Activated naive CD8-positive, alpha-beta T cell treated with anti-CD3 and anti-CD28 coated beads for 36 hours (primary cell): ENCODE results near the gene ARPC4. TPM values are rescaled to one million over a fixed set of nuclear protein-coding genes. Genes with fewer than 3 reads are reported as not detected.

ENCODE experiments used
- DNase-seq: peaks from one replicate; pipeline ENCODE4 v3.0.0; 2021
- H3K27ac Mint-ChIP-seq: one replicate; pipeline ENCODE4 v1.8.0; 2022; ENCODE audit warnings: mild to moderate bottlenecking, moderate library complexity, mixed read lengths
- H3K27me3 Mint-ChIP-seq: one replicate; pipeline ENCODE4 v1.8.0; 2022; ENCODE audit warnings: mild to moderate bottlenecking, mixed read lengths
- H3K36me3 Mint-ChIP-seq: one replicate; pipeline ENCODE4 v1.8.0; 2021; ENCODE audit warnings: mild to moderate bottlenecking, mixed read lengths
- H3K4me1 Mint-ChIP-seq: one replicate; pipeline ENCODE4 v1.8.0; 2021; ENCODE audit warnings: mixed read lengths
- H3K4me3 Mint-ChIP-seq: one replicate; pipeline ENCODE4 v1.8.0; 2022; ENCODE audit warnings: mild to moderate bottlenecking, moderate library complexity, mixed read lengths
- H3K9me3 Mint-ChIP-seq: one replicate; pipeline ENCODE4 v1.8.0; 2022; ENCODE audit warnings: mixed read lengths
- total RNA-seq, 2 experiments: library from RNA; stranded (reverse); gene quantifications; one replicate each; pipeline ENCODE4 v1.2.3, GENCODE V29; 2021

ARPC4 gene
- total RNA-seq, 2 experiments from 2014 or later: 251 to 253 TPM

DNA sequence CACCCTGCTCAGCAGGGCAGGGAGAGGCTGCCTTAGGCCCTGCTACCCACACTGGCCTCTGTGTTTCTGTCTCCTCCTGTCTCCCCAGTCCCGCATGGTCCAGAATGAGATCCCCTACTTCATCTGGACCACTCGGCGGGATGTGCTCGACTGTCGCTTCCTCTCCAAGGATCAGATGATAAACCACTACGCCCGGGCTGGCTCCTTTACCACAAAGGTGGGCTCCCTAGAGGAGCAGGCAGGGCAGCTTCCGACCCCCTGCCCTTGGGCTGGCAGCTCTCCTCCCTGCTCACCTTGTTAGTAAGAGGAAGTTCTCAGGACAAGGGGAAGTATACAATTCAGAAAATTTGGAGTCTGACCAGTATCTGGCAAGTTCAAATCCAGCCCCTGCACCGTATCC lies 23.1 kb downstream of the ARPC4 start:
- Mint-ChIP-seq H3K27me3 (no peaks in the 10 kb centered on the region), H3K4me1 (no peaks in the 10 kb centered on the region), H3K27ac (no peak overlapping the region), H3K4me3 (no peak overlapping the region), H3K9me3 (no peaks in the 10 kb centered on the region), H3K36me3 (peaks cover 9% of the 10 kb centered on the region)
- DNase-seq: no peak

GRCh38 chr3:9817436-9817835 lies 24.6 kb downstream of the ARPC4 start:
- no peak overlapping the region for H3K4me3 Mint-ChIP-seq
- H3K36me3 Mint-ChIP-seq: peaks cover 2% of the 10 kb centered on the region
- no peak for DNase-seq
- H3K27me3 Mint-ChIP-seq: no peaks in the 10 kb centered on the region
- H3K9me3 Mint-ChIP-seq: no peaks in the 10 kb centered on the region
- no peak overlapping the region for H3K27ac Mint-ChIP-seq
- H3K4me1 Mint-ChIP-seq: no peaks in the 10 kb centered on the region

DNA sequence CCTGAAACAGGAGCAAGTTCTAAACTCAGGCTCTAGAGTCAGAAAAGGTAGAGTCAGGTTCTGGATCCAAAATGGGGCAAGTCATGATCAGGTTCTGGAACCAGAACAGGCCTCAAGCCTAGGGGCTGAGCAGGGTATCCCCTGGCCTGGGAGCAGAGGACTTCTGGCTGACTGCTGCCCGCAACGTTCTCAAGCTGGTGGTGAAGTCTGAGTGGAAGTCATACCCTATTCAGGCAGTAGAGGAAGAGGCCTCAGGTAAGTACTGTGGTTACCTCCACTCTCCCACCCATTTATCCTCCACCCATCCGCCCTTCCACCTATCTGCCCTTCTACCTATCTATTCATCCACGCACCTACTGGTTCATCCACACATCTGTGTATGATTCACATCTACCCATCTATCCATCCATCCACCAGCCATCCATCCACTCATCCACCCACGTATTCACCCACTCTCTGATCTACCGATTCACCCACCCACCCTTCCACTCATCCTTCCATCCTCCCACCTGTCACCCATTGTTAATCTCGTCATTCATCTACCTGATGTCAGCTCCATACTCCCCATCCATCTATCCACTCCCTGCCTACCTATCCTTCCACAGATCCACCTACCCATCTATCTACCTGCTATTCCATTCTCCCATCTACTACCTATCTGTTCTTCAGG lies 25.9 kb downstream of the ARPC4 start:
- no peak overlapping the region for H3K4me3 Mint-ChIP-seq
- no peaks in the 10 kb centered on the region for H3K27me3 Mint-ChIP-seq
- DNase-seq: no peak
- H3K27ac Mint-ChIP-seq: no peak overlapping the region
- no peaks in the 10 kb centered on the region for H3K9me3 Mint-ChIP-seq
- peaks cover 2% of the 10 kb centered on the region for H3K36me3 Mint-ChIP-seq
- no peaks in the 10 kb centered on the region for H3K4me1 Mint-ChIP-seq

GRCh38 chr3:9820543-9820942 lies 27.7 kb downstream of the ARPC4 start:
- Mint-ChIP-seq H3K36me3 (peaks cover 2% of the 10 kb centered on the region), H3K27me3 (no peaks in the 10 kb centered on the region), H3K27ac (no peak overlapping the region), H3K9me3 (no peaks in the 10 kb centered on the region), H3K4me1 (no peaks in the 10 kb centered on the region), H3K4me3 (no peak overlapping the region)
- DNase-seq: no peak

GRCh38 chr3:9820946-9821345 lies 28.1 kb downstream of the ARPC4 start:
- H3K9me3 Mint-ChIP-seq: no peaks in the 10 kb centered on the region
- H3K27ac Mint-ChIP-seq: no peak overlapping the region
- H3K27me3 Mint-ChIP-seq: no peaks in the 10 kb centered on the region
- no peaks in the 10 kb centered on the region for H3K4me1 Mint-ChIP-seq
- DNase-seq: no peak
- H3K4me3 Mint-ChIP-seq: no peak overlapping the region
- H3K36me3 Mint-ChIP-seq: peaks cover 2% of the 10 kb centered on the region

DNA sequence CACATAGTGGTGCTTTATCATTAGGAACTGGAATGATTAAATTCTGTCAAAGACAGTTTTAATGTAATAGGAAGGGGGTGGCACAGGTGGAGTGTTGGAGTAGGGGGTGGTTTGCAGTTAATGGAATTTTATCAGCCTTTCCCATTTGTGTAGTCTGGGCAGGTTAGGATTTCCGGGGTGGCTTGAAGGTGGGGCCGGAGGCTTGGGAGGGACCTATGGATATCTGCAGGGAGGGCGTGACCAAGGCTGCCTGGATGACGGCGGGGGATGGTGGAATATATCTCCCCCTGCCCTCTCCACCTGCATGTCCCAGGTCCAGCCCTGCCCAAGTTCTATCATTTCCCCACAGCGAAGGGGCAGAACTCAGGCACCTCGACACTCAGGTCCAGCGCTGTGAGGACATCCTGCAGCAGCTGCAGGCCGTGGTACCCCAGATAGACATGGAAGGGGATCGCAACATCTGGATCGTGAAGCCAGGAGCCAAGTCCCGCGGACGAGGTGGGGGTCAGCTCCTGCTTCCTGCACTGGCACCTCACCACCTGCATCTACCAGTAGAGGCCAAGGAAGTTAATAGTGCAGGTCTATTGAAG lies 32.7 kb downstream of the ARPC4 start:
- H3K9me3 Mint-ChIP-seq: no peaks in the 10 kb centered on the region
- H3K4me1 Mint-ChIP-seq: no peaks in the 10 kb centered on the region
- H3K36me3 Mint-ChIP-seq: peaks cover 2% of the 10 kb centered on the region
- H3K27me3 Mint-ChIP-seq: no peaks in the 10 kb centered on the region
- no peak overlapping the region for H3K27ac Mint-ChIP-seq
- DNase-seq: no peak
- H3K4me3 Mint-ChIP-seq: no peak overlapping the region

DNA sequence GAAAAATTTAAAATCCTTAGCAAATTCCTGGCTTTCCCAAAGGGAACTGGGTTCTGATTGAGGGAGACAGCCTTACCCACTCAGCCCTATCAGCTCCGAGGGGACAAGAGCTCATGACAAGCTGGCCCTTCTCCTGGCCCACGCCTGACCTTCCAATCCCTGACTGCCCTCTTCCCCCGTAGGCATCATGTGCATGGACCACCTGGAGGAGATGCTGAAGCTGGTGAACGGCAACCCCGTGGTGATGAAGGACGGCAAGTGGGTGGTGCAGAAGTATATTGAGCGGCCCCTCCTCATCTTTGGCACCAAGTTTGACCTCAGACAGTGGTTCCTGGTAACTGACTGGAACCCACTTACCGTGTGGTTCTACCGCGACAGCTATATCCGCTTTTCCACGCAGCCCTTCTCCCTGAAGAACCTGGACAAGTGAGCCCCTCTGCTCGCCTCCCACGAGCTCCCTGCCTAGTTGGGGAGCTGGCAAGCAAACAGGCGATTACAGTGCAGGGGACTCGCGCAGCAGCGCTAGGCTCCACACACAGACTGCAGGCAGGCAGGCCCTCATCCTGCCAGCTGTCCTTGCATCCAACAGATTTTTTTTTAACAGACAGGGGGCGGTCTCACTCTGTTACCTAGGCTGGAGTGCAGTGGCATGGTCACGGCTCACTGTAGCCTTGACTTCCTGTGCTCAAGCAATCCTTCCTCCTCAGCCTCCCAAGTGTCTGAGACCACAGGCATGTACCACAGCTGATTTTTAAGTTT lies 34.1 kb downstream of the ARPC4 start:
- no peaks in the 10 kb centered on the region for H3K27me3 Mint-ChIP-seq
- DNase-seq: peak; percentile 30
- H3K4me1 Mint-ChIP-seq: peaks cover 5% of the 10 kb centered on the region
- peaks cover 5% of the 10 kb centered on the region for H3K36me3 Mint-ChIP-seq
- no peaks in the 10 kb centered on the region for H3K9me3 Mint-ChIP-seq
- H3K27ac Mint-ChIP-seq: no peak overlapping the region
- no peak overlapping the region for H3K4me3 Mint-ChIP-seq

DNA sequence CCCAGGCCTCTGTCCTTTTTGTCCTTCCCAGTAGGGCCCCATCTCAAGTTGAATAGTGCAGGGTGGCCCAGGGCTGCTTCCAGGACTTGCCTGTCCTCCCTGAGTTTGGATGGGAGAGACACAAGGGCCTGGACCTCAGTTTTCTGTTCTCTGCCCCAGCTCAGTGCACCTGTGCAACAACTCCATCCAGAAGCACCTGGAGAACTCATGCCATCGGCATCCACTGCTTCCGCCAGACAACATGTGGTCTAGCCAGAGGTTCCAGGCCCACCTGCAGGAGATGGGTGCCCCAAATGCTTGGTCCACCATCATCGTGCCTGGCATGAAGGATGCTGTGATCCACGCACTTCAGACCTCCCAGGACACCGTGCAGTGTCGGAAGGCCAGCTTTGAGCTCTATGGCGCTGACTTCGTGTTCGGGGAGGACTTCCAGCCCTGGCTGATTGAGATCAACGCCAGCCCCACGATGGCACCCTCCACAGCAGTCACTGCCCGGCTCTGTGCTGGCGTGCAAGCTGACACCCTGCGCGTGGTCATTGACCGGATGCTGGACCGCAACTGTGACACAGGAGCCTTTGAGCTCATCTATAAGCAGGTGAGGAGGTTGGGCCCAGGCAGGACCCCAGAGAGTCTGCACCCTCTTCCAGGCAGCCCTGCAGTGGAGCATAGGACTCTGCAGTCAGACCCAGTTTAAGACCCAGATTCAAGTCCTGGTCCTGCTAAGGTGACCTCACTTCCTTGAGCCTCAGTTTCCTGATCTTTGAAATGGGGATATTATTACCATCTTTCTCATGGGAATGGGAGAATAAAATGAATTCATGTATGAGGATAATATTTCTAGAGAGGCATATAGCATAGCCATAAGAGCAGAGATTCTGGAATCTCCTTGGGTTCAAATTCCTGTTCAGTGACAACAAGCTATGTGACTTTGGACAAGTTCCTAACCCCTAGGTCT lies 36.2 kb downstream of the ARPC4 start:
- Mint-ChIP-seq H3K4me1 (peaks cover 5% of the 10 kb centered on the region), H3K36me3 (peaks cover 5% of the 10 kb centered on the region), H3K9me3 (no peaks in the 10 kb centered on the region), H3K4me3 (no peak overlapping the region), H3K27ac (no peak overlapping the region), H3K27me3 (no peaks in the 10 kb centered on the region)
- DNase-seq: no peak

GRCh38 chr3:9831253-9831652 lies 38.4 kb downstream of the ARPC4 start:
- Mint-ChIP-seq H3K27ac (no peak overlapping the region), H3K4me3 (no peak overlapping the region), H3K4me1 (peaks cover 5% of the 10 kb centered on the region), H3K27me3 (no peaks in the 10 kb centered on the region), H3K9me3 (no peaks in the 10 kb centered on the region), H3K36me3 (peaks cover 14% of the 10 kb centered on the region)
- DNase-seq: no peak

DNA sequence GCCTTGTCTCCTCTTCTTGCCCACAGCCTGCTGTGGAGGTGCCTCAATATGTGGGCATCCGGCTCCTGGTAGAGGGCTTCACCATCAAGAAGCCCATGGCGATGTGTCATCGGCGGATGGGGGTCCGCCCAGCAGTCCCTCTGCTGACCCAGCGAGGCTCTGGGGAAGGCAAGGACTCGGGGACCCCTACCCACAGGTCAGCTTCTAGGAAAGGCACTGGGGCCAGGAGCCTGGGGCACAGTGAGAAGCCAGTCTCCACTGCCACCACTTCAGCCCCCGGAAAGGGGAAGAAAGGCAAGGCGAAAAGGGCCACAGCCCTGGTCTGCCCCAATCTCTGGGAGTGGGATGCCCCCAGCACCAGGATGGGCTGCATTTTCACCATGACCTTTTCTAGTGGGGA lies 40.2 kb downstream of the ARPC4 start:
- Mint-ChIP-seq H3K27ac (no peak overlapping the region), H3K9me3 (no peaks in the 10 kb centered on the region), H3K4me1 (peaks cover 5% of the 10 kb centered on the region), H3K27me3 (no peaks in the 10 kb centered on the region), H3K36me3 (peaks cover 14% of the 10 kb centered on the region), H3K4me3 (no peak overlapping the region)
- DNase-seq: no peak

- no peak overlapping the region for H3K4me3 Mint-ChIP-seq
- H3K4me1 Mint-ChIP-seq: peaks cover 5% of the 10 kb centered on the region
- H3K27me3 Mint-ChIP-seq: no peaks in the 10 kb centered on the region
- DNase-seq: no peak
- peaks cover 14% of the 10 kb centered on the region for H3K36me3 Mint-ChIP-seq
- H3K9me3 Mint-ChIP-seq: no peaks in the 10 kb centered on the region
- no peak overlapping the region for H3K27ac Mint-ChIP-seq
Observed at GRCh38 chr3:9834520-9835380, 41.9 kb downstream of the ARPC4 start.

DNA sequence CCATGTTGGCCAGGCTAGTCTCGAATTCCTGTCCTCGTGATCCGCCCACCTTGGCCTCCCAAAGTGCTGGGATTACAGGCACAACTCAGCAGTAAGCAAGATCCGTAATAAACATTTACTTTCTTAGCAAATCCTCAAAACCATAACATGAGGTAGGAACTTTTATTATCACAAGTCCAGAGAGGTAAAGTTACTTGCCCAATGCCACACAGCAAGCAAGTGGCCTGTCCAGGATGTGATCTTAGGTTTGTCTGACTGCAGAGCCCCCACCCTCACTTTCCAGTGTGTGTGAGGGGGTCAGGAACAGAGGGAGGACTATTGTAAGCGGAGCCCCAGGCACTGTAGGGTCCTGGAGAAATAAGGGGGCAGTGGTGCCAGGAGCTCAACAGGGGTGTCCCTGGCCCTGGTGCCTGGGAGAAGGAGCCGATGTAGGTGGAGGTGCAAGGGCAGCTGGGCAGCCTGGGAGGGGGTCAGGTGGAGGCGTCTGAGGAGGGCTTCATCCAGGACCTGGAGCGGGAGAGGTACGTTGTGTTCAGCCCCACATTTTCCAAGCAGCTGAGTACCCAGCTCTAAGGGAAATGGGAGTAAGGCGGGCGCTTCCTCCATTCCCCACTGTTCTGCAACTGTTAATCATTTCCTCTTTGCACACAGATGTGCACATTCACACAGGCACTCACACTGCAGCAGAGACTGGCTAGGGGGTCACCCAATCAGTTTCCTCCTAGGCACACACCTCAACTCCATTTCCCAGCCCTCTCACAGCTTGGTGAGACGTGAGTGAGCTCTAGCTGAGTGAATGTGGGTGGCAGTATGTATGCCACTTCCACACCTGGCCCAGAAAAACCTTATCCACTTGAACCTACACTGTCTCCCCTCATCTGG lies 45.1 kb downstream of the ARPC4 start:
- Mint-ChIP-seq H3K9me3 (no peaks in the 10 kb centered on the region), H3K4me1 (peaks cover 11% of the 10 kb centered on the region), H3K27me3 (no peaks in the 10 kb centered on the region), H3K4me3 (no peak overlapping the region), H3K27ac (no peak overlapping the region), H3K36me3 (peaks cover 25% of the 10 kb centered on the region)
- DNase-seq: no peak

- Mint-ChIP-seq H3K4me3 (no peak overlapping the region), H3K9me3 (no peaks in the 10 kb centered on the region), H3K4me1 (peaks cover 13% of the 10 kb centered on the region), H3K27me3 (no peaks in the 10 kb centered on the region), H3K27ac (no peak overlapping the region), H3K36me3 (peaks cover 25% of the 10 kb centered on the region)
- DNase-seq: no peak
Observed at GRCh38 chr3:9838856-9839255, 46.0 kb downstream of the ARPC4 start.
